Measurements from ENCODE around the gene SH3BGRL3.
A peak's percentile ranks its signal among the peaks of the same experiment; 100 is the strongest.

Gene SH3BGRL3

GRCh38 chr1:26276432-26276838, 3.5 kb upstream of the SH3BGRL3 start:
- DNase-seq (ENCODE audit: low read depth), result no peak
- no peak overlapping the region for H3K4me3 ChIP-seq (ENCODE audit: low read depth, low read length)

GRCh38 chr1:26277261-26277661, 2.6 kb upstream of the SH3BGRL3 start:
- no peak overlapping the region for H3K4me3 ChIP-seq (ENCODE audit: low read depth, low read length)
- no peak for DNase-seq (ENCODE audit: low read depth)

GRCh38 chr1:26277719-26278118, 2.2 kb upstream of the SH3BGRL3 start:
- no peak for DNase-seq (ENCODE audit: low read depth)
- H3K4me3 ChIP-seq (ENCODE audit: low read depth, low read length), result no peak overlapping the region

GRCh38 chr1:26278303-26278702, 1.6 kb upstream of the SH3BGRL3 start:
- no peak for DNase-seq (ENCODE audit: low read depth)
- H3K4me3 ChIP-seq (ENCODE audit: low read depth, low read length), result no peak overlapping the region

GRCh38 chr1:26278724-26279455, 996 bp upstream of the SH3BGRL3 start:
- DNase-seq (ENCODE audit: low read depth), result no peak

GRCh38 chr1:26280333-26281042, 602 bp downstream of the SH3BGRL3 start:
- no peak for DNase-seq (ENCODE audit: low read depth)

More at GRCh38 chr1:26278724-26279455, 996 bp upstream of the SH3BGRL3 start:
- peak overlapping the region; percentile 86 for H3K4me3 ChIP-seq (ENCODE audit: low read depth, low read length)

GRCh38 chr1:26281091-26281958, 1.4 kb downstream of the SH3BGRL3 start:
- no peak for DNase-seq (ENCODE audit: low read depth)
- peak overlapping the region; percentile 86 for H3K4me3 ChIP-seq (ENCODE audit: low read depth, low read length)

More at GRCh38 chr1:26280333-26281042, 602 bp downstream of the SH3BGRL3 start:
- peak overlapping the region; percentile 86 for H3K4me3 ChIP-seq (ENCODE audit: low read depth, low read length)

- H3K4me3 ChIP-seq (ENCODE audit: low read depth, low read length), result peak overlapping the region; percentile 86
- no peak for DNase-seq (ENCODE audit: low read depth)
These were observed 2.1 kb downstream of the SH3BGRL3 start for GRCh38 chr1:26281971-26282370.

GRCh38 chr1:26282401-26282918, 2.6 kb downstream of the SH3BGRL3 start:
- H3K4me3 ChIP-seq (ENCODE audit: low read depth, low read length), result peak overlapping the region; percentile 86
- no peak for DNase-seq (ENCODE audit: low read depth)

- no peak for DNase-seq (ENCODE audit: low read depth)
- no peak overlapping the region for H3K4me3 ChIP-seq (ENCODE audit: low read depth, low read length)
These were observed 3.5 kb downstream of the SH3BGRL3 start for GRCh38 chr1:26283279-26283853.

GRCh38 chr1:26283871-26284596, 4.1 kb downstream of the SH3BGRL3 start:
- DNase-seq (ENCODE audit: low read depth), result no peak
- H3K4me3 ChIP-seq (ENCODE audit: low read depth, low read length), result no peak overlapping the region

- peak; percentile 80 for DNase-seq (ENCODE audit: low read depth)
- H3K4me3 ChIP-seq (ENCODE audit: low read depth, low read length), result no peak overlapping the region
These were observed 4.9 kb downstream of the SH3BGRL3 start for GRCh38 chr1:26284597-26285347.

- no peak for DNase-seq (ENCODE audit: low read depth)
These were observed 5.6 kb downstream of the SH3BGRL3 start for GRCh38 chr1:26285366-26286063.

GRCh38 chr1:26286064-26286416, 6.2 kb downstream of the SH3BGRL3 start:
- DNase-seq (ENCODE audit: low read depth), result no peak
- H3K4me3 ChIP-seq (ENCODE audit: low read depth, low read length), result no peak overlapping the region

More at GRCh38 chr1:26285366-26286063, 5.6 kb downstream of the SH3BGRL3 start:
- H3K4me3 ChIP-seq (ENCODE audit: low read depth, low read length), result no peak overlapping the region

- no peak for DNase-seq (ENCODE audit: low read depth)
- no peak overlapping the region for H3K4me3 ChIP-seq (ENCODE audit: low read depth, low read length)
These were observed 7.3 kb downstream of the SH3BGRL3 start for GRCh38 chr1:26287033-26287711.

- DNase-seq (ENCODE audit: low read depth), result no peak
- H3K4me3 ChIP-seq (ENCODE audit: low read depth, low read length), result no peak overlapping the region
These were observed 7.9 kb downstream of the SH3BGRL3 start for GRCh38 chr1:26287811-26288210.

GRCh38 chr1:26288311-26288941, 8.5 kb downstream of the SH3BGRL3 start:
- no peak overlapping the region for H3K4me3 ChIP-seq (ENCODE audit: low read depth, low read length)
- no peak for DNase-seq (ENCODE audit: low read depth)

Measured in skeletal muscle cell (primary cell).